GM12874 (cell line): Measurements from ENCODE around the gene GLIS1.

Source experiments
- TF ChIP-seq, protein P1 (sequence below): IDR thresholded peaks from 2 replicates; pipeline ENCODE4 v1.5.1; 2011; ENCODE audit warnings: low read depth, mild to moderate bottlenecking, control low read depth, low read length, moderate library complexity; ENCODE audit not compliant: insufficient read depth

Gene GLIS1

DNA sequence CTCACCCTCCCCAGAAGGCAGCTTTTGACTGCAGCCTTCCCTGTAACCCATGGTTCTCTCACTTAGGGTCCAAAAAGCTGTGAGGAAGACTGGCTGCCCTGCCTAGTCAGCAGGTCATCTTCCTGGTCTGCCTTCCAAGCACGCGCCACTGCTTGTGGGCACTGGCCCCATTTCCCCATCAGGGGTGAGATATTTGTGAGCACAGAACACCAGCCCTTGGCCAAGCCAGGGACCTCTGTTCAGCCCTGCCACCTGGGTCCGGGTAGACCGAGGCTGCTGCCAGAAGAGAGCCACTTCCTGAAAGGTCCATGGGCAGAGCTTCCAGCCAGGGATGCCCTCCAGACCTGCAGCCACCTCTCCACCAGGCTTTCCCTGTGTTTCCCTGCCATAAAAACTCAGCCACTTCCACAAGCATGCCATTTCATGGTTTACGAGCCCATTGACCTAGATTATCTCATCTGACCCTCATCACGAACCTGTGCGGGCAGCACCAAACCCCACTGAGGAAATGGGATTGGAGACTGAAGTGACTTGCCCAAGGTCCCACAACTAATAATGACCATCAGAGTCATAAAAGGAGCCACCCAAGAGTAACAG, 40.5 kb downstream of the GLIS1 start:
- TF ChIP-seq, protein P1, sequence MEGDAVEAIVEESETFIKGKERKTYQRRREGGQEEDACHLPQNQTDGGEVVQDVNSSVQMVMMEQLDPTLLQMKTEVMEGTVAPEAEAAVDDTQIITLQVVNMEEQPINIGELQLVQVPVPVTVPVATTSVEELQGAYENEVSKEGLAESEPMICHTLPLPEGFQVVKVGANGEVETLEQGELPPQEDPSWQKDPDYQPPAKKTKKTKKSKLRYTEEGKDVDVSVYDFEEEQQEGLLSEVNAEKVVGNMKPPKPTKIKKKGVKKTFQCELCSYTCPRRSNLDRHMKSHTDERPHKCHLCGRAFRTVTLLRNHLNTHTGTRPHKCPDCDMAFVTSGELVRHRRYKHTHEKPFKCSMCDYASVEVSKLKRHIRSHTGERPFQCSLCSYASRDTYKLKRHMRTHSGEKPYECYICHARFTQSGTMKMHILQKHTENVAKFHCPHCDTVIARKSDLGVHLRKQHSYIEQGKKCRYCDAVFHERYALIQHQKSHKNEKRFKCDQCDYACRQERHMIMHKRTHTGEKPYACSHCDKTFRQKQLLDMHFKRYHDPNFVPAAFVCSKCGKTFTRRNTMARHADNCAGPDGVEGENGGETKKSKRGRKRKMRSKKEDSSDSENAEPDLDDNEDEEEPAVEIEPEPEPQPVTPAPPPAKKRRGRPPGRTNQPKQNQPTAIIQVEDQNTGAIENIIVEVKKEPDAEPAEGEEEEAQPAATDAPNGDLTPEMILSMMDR, result no peak

DNA sequence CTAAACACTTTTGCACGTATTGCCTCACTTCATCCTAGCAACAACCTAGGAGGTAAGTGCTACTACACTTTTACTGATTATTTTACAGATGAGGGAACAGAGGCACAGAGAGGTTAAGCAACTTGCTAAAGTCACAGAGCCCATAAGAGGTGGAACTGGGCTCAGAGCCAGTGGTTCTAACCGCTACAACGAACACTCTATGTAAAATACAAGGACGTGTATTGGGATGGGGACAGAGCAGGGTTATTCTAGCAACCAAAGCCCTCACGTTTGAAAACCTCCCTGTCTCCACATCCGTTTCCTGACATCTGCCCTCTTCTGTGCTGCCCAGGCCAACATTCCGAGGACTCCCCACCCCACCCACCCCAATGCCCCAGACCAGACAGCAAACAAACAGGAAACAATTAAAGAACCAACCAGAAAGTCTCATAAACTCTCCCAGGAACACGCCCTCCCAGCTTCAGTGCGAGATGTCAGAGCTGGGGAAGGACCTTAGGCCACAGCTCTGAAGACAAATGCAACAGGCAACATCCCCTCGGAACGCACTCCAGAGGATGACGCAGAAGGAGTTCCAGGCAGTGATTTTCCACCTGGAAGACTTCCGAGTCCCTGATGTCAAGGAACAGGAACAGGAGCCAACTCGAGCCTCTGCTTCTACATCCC, 41.1 kb downstream of the GLIS1 start:
- TF ChIP-seq, protein P1, result no peak

DNA sequence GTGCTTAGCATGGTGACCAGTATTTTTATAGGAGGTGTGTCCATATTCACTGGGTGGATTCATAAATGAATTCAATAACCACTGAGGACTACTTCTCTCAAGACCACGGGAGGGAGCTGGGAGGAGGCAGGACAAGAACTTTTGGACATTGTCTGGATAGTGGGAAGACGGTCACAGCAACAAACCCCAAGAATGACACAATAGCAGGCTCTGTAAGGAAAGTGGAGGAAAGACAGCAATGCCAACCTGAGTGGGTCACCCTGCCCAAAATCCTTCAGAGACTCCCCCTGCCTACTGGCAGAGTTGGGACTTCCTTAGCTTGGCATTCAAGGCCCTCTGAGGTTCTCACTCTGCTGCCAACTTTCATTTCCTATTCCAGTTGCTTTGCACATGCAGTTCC, 42.0 kb downstream of the GLIS1 start:
- TF ChIP-seq, protein P1, result no peak

DNA sequence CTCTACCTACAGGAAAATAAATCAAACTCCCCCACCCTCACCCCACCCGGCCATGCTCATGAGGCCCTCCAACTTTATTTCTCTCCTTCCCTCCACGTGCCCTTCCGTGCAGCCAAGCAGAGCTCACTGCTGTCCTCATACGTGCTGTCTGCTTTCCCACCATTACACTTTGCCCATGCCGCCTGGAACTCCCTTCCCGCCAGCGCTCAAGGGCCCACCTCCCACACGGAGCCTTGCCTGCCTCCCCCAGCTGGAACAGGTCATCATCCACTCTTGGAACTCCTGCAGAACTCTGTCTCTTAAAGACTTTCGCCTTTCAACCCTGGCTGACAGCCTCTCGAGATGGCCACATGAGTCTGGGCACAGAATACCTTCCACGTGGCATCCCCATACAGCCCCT, 42.4 kb downstream of the GLIS1 start:
- TF ChIP-seq, protein P1, result no peak

DNA sequence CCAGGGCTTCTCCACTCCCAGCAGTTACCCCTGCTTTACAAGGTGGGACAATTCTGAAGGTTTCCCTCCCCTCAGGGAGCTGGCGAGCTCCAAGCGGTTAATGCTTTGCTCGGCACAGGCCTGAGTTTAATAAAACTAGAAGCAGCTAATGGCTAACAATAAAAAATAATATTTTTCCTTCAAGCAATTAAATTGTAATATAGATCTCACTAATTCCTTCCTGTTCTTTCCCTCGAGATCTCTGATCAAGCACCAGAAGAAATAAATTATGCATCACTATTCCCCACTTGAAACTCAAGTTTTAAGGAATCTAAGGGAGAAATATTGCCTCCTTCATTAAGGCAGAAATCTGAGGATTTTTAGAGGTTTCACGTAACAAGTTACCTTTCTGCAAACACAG, 42.9 kb downstream of the GLIS1 start:
- TF ChIP-seq, protein P1, result no peak

DNA sequence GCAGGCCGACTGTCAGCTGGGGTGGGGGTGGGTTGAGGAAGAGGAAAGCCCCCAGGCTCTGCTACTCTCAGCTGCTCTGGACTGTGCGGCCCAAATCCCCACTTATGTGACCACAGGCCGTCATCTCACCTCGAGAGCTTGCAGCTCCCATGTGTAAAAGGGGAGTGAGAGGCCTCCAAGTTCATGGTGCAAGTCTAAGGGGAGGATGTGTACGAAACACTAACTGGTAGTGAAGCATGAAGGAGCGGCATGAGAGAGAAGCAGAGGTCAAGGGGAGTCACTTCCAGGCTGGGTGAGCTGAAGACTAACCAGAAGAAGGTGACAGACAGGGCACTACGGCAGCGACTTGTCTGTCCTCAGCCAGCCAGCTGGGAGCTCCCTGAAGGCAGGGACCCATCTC, 43.8 kb downstream of the GLIS1 start:
- TF ChIP-seq, protein P1, result no peak

DNA sequence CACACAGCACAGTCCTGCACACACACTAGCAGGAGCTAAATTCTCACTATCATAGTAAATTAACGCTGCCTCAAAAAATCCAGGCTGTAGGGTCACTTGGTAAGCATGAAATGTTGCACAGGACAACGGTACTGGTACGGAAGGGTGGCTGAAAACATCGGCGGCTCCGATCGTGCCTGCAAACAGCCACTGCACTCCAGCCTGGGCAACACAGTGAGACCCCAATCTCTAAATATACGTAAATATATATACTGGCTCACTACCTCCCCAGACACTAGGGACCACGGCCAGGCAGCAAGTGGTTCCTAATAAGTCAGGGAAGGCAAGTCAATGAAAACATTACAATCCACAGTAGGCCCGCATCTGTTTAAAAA, 44.3 kb downstream of the GLIS1 start:
- TF ChIP-seq, protein P1, result no peak
